ENCODE results near the gene FBXO24.

The FBXO24 gene

GRCh38 chr7:100632951-100633717 is 47.0 kb downstream of the FBXO24 start:
- H3K4me3 ChIP-seq (ENCODE audit: low read depth in 1 of 2, low read length in 2 of 2): peak overlapping the region; percentile 65 to 72
- no peaks in the 10 kb centered on the region for H3K27me3 ChIP-seq (ENCODE audit: control insufficient read depth in 1 of 2, insufficient read depth in 2 of 2, low read length in 2 of 2)
- peaks cover 5 to 8% of the 10 kb centered on the region in 2 donors for H3K4me1 ChIP-seq (ENCODE audit: control insufficient read depth in 1 of 2, insufficient read depth in 2 of 2, low read length in 2 of 2)
- peak overlapping the region; percentile 25 to 51 for H3K9ac ChIP-seq (ENCODE audit: low read depth in 1 of 2, low read length in 2 of 2)
- H3K9me3 ChIP-seq (ENCODE audit: control insufficient read depth in 1 of 2, low read length in 2 of 2): no peaks in the 10 kb centered on the region
- H3K27ac ChIP-seq (ENCODE audit: low read depth, low read length): no peak overlapping the region
- no peaks in the 10 kb centered on the region for H3K36me3 ChIP-seq (ENCODE audit: control insufficient read depth in 1 of 2, insufficient read depth in 2 of 2, low read length in 2 of 2)

- H3K9me3 ChIP-seq (ENCODE audit: control insufficient read depth in 1 of 2, low read length in 2 of 2): no peaks in the 10 kb centered on the region
- H3K36me3 ChIP-seq (ENCODE audit: control insufficient read depth in 1 of 2, insufficient read depth in 2 of 2, low read length in 2 of 2): no peaks in the 10 kb centered on the region
- no peak overlapping the region for H3K4me3 ChIP-seq (ENCODE audit: low read depth in 1 of 2, low read length in 2 of 2)
- H3K27me3 ChIP-seq (ENCODE audit: control insufficient read depth in 1 of 2, insufficient read depth in 2 of 2, low read length in 2 of 2): peaks cover 3 to 8% of the 10 kb centered on the region in 2 donors
- H3K27ac ChIP-seq (ENCODE audit: low read depth, low read length): no peak overlapping the region
- H3K9ac ChIP-seq (ENCODE audit: low read depth in 1 of 2, low read length in 2 of 2): no peak overlapping the region
- H3K4me1 ChIP-seq (ENCODE audit: control insufficient read depth in 1 of 2, insufficient read depth in 2 of 2, low read length in 2 of 2): peaks cover 4 to 8% of the 10 kb centered on the region in 2 donors
Measured at GRCh38 chr7:100639995-100640516, 53.9 kb downstream of the FBXO24 start.

GRCh38 chr7:100640517-100641440 is 54.7 kb downstream of the FBXO24 start:
- H3K36me3 ChIP-seq (ENCODE audit: control insufficient read depth in 1 of 2, insufficient read depth in 2 of 2, low read length in 2 of 2): no peaks in the 10 kb centered on the region
- no peak overlapping the region for H3K4me3 ChIP-seq (ENCODE audit: low read depth in 1 of 2, low read length in 2 of 2)
- peaks cover 4 to 8% of the 10 kb centered on the region in 2 donors for H3K4me1 ChIP-seq (ENCODE audit: control insufficient read depth in 1 of 2, insufficient read depth in 2 of 2, low read length in 2 of 2)
- H3K9ac ChIP-seq (ENCODE audit: low read depth in 1 of 2, low read length in 2 of 2): no peak overlapping the region
- peaks cover 3 to 8% of the 10 kb centered on the region in 2 donors for H3K27me3 ChIP-seq (ENCODE audit: control insufficient read depth in 1 of 2, insufficient read depth in 2 of 2, low read length in 2 of 2)
- no peaks in the 10 kb centered on the region for H3K9me3 ChIP-seq (ENCODE audit: control insufficient read depth in 1 of 2, low read length in 2 of 2)
- H3K27ac ChIP-seq (ENCODE audit: low read depth, low read length): no peak overlapping the region

GRCh38 chr7:100641463-100641859 is 55.3 kb downstream of the FBXO24 start, which contains the start of gene TFR2:
Gene TFR2, minus strand, starts transcription at chr7:100641552. Its CDS starts 43 bp downstream, at chr7:100641509.
- Histone ChIP-seq H3K27ac (ENCODE audit: low read depth, low read length) (no peak within 1 kb of the TSS), H3K4me1 (ENCODE audit: control insufficient read depth in 1 of 2, insufficient read depth in 2 of 2, low read length in 2 of 2) (peaks cover 4 to 8% of the 10 kb centered on the region in 2 donors), H3K27me3 (ENCODE audit: control insufficient read depth in 1 of 2, insufficient read depth in 2 of 2, low read length in 2 of 2) (peaks cover 3 to 11% of the 10 kb centered on the region in 2 donors), H3K9ac (ENCODE audit: low read depth in 1 of 2, low read length in 2 of 2) (no peak within 1 kb of the TSS), H3K4me3 (ENCODE audit: low read depth in 1 of 2, low read length in 2 of 2) (no peak within 1 kb of the TSS), H3K9me3 (ENCODE audit: control insufficient read depth in 1 of 2, low read length in 2 of 2) (no peaks in the 10 kb centered on the region), H3K36me3 (ENCODE audit: control insufficient read depth in 1 of 2, insufficient read depth in 2 of 2, low read length in 2 of 2) (no peaks in the 10 kb centered on the region)

GRCh38 chr7:100641860-100642533 is 55.9 kb downstream of the FBXO24 start:
- Histone ChIP-seq H3K36me3 (ENCODE audit: control insufficient read depth in 1 of 2, insufficient read depth in 2 of 2, low read length in 2 of 2) (no peaks in the 10 kb centered on the region), H3K9ac (ENCODE audit: low read depth in 1 of 2, low read length in 2 of 2) (no peak overlapping the region), H3K9me3 (ENCODE audit: control insufficient read depth in 1 of 2, low read length in 2 of 2) (no peaks in the 10 kb centered on the region), H3K27me3 (ENCODE audit: control insufficient read depth in 1 of 2, insufficient read depth in 2 of 2, low read length in 2 of 2) (peaks cover 3 to 12% of the 10 kb centered on the region in 2 donors), H3K4me3 (ENCODE audit: low read depth in 1 of 2, low read length in 2 of 2) (no peak overlapping the region), H3K4me1 (ENCODE audit: control insufficient read depth in 1 of 2, insufficient read depth in 2 of 2, low read length in 2 of 2) (peaks cover 4 to 8% of the 10 kb centered on the region in 2 donors), H3K27ac (ENCODE audit: low read depth, low read length) (no peak overlapping the region)

GRCh38 chr7:100642534-100642907 is 56.4 kb downstream of the FBXO24 start:
- Histone ChIP-seq H3K36me3 (ENCODE audit: control insufficient read depth in 1 of 2, insufficient read depth in 2 of 2, low read length in 2 of 2) (no peaks in the 10 kb centered on the region), H3K27me3 (ENCODE audit: control insufficient read depth in 1 of 2, insufficient read depth in 2 of 2, low read length in 2 of 2) (peaks cover 3 to 12% of the 10 kb centered on the region in 2 donors), H3K27ac (ENCODE audit: low read depth, low read length) (no peak overlapping the region), H3K4me3 (ENCODE audit: low read depth in 1 of 2, low read length in 2 of 2) (no peak overlapping the region), H3K4me1 (ENCODE audit: control insufficient read depth in 1 of 2, insufficient read depth in 2 of 2, low read length in 2 of 2) (peaks cover 4 to 8% of the 10 kb centered on the region in 2 donors), H3K9ac (ENCODE audit: low read depth in 1 of 2, low read length in 2 of 2) (no peak overlapping the region), H3K9me3 (ENCODE audit: control insufficient read depth in 1 of 2, low read length in 2 of 2) (no peaks in the 10 kb centered on the region)

- Histone ChIP-seq H3K4me3 (ENCODE audit: low read depth in 1 of 2, low read length in 2 of 2) (no peak overlapping the region), H3K27ac (ENCODE audit: low read depth, low read length) (no peak overlapping the region), H3K9ac (ENCODE audit: low read depth in 1 of 2, low read length in 2 of 2) (no peak overlapping the region), H3K27me3 (ENCODE audit: control insufficient read depth in 1 of 2, insufficient read depth in 2 of 2, low read length in 2 of 2) (peaks cover 9 to 12% of the 10 kb centered on the region in 2 donors), H3K36me3 (ENCODE audit: control insufficient read depth in 1 of 2, insufficient read depth in 2 of 2, low read length in 2 of 2) (no peaks in the 10 kb centered on the region), H3K4me1 (ENCODE audit: control insufficient read depth in 1 of 2, insufficient read depth in 2 of 2, low read length in 2 of 2) (no peaks in the 10 kb centered on the region), H3K9me3 (ENCODE audit: control insufficient read depth in 1 of 2, low read length in 2 of 2) (no peaks in the 10 kb centered on the region)
Measured at GRCh38 chr7:100649826-100650565, 63.9 kb downstream of the FBXO24 start.
